GM18499 (cell line): ENCODE results near the gene PCGF2.

Experiments
- ATAC-seq: cut with Tn5 transposase; IDR thresholded peaks from one replicate; pipeline ENCODE4 v1.9.1; 2021; ENCODE audit warnings: moderate number of reproducible peaks; ENCODE audit not compliant: insufficient read depth, unreplicated experiment

The PCGF2 gene

GRCh38 chr17:38704606-38705522, 43.3 kb downstream of the PCGF2 start, which contains the start of gene MLLT6:
MLLT6 (plus strand) TSS chr17:38705273; CDS start chr17:38705633, 360 bp downstream.
- no peak for ATAC-seq

- ATAC-seq: no peak
Measured at GRCh38 chr17:38703742-38704605, 44.2 kb downstream of the PCGF2 start.

GRCh38 chr17:38702916-38703741, 45.0 kb downstream of the PCGF2 start:
- ATAC-seq: no peak

GRCh38 chr17:38702166-38702915, 45.8 kb downstream of the PCGF2 start:
- ATAC-seq: no peak

GRCh38 chr17:38701504-38702165, 46.5 kb downstream of the PCGF2 start:
- ATAC-seq: peak; percentile 29

- no peak for ATAC-seq
Measured at GRCh38 chr17:38698760-38699159, 49.4 kb downstream of the PCGF2 start.

GRCh38 chr17:38697061-38697820, 50.9 kb downstream of the PCGF2 start:
- no peak for ATAC-seq

- no peak for ATAC-seq
Measured at GRCh38 chr17:38693700-38694329, 54.3 kb downstream of the PCGF2 start.

- no peak for ATAC-seq
Measured at GRCh38 chr17:38691154-38691553, 57.0 kb downstream of the PCGF2 start.

GRCh38 chr17:38690386-38690785, 57.8 kb downstream of the PCGF2 start:
- no peak for ATAC-seq

- no peak for ATAC-seq
Measured at GRCh38 chr17:38687286-38687685, 60.9 kb downstream of the PCGF2 start.

GRCh38 chr17:38685491-38685890, 62.6 kb downstream of the PCGF2 start:
- no peak for ATAC-seq
